CD8-positive, alpha-beta memory T cell (primary cell): ENCODE measurements around the gene DYNLRB1. TPM values are rescaled to one million over a fixed set of nuclear protein-coding genes. Genes with fewer than 3 reads are reported as not detected.

Experiments
- CTCF ChIA-PET: fragments of 350-600 bp; sonication (Branson Sonifier 250); formaldehyde crosslinking; loops from one replicate; lab custom pipeline; 2021; ENCODE audit warnings: antibody characterized with exemption; lab: Charles Lee
- POLR2A ChIA-PET: fragments of 350-600 bp; sonication (Branson Sonifier 250); formaldehyde crosslinking; loops from one replicate; lab custom pipeline; 2021; ENCODE audit warnings: antibody characterized with exemption; lab: Charles Lee
- DNase-seq, 5 donors: peaks; one replicate each; pipeline versions ENCODE4 v3.0.0 to v3.0.0-alpha.2; 2020 to 2022; ENCODE audit warnings: mixed read lengths in 1 of 5
- H3K27ac ChIP-seq: one replicate; pipeline ENCODE4 v1.7.0; 2013; ENCODE audit warnings: low read depth, mild to moderate bottlenecking, low read length, moderate library complexity
- H3K27me3 ChIP-seq: 2 replicates; pipeline ENCODE4 v1.7.0; 2013; ENCODE audit warnings: low read length, mild to moderate bottlenecking; ENCODE audit not compliant: insufficient read depth, poor library complexity, severe bottlenecking
- H3K36me3 ChIP-seq: 2 replicates; pipeline ENCODE4 v1.7.0; 2013; ENCODE audit warnings: mild to moderate bottlenecking, low read length, moderate library complexity; ENCODE audit not compliant: insufficient read depth
- H3K4me1 ChIP-seq: 2 replicates; pipeline ENCODE4 v1.7.0; 2013; ENCODE audit warnings: mild to moderate bottlenecking, low read length, moderate library complexity; ENCODE audit not compliant: insufficient read depth
- H3K4me3 ChIP-seq: 2 replicates; pipeline ENCODE4 v1.7.0; 2013; ENCODE audit warnings: mild to moderate bottlenecking, low read length
- H3K9me3 ChIP-seq: 2 replicates; pipeline ENCODE4 v1.7.0; 2013; ENCODE audit warnings: mild to moderate bottlenecking, low read length
- H3K27ac Mint-ChIP-seq, 8 donors: one replicate each; pipeline ENCODE4 v1.8.0; 2020 to 2021; ENCODE audit warnings: mixed read lengths in 8 of 8, mild to moderate bottlenecking in 6 of 8, inconsistent platforms in 3 of 8, moderate library complexity in 3 of 8
- H3K27me3 Mint-ChIP-seq, 2 donors: one replicate each; pipeline ENCODE4 v1.8.0; 2020 to 2021; ENCODE audit warnings: mixed read lengths in 2 of 2, mild to moderate bottlenecking in 1 of 2, moderate library complexity in 1 of 2
- H3K36me3 Mint-ChIP-seq, 3 donors: one replicate each; pipeline ENCODE4 v1.8.0; 2020 to 2021; ENCODE audit warnings: mixed read lengths in 3 of 3, inconsistent platforms in 1 of 3, mild to moderate bottlenecking in 1 of 3
- H3K4me1 Mint-ChIP-seq, 3 donors: one replicate each; pipeline ENCODE4 v1.8.0; 2020 to 2021; ENCODE audit warnings: mixed read lengths in 3 of 3, inconsistent platforms in 1 of 3, mild to moderate bottlenecking in 1 of 3
- H3K4me3 Mint-ChIP-seq, 7 donors: one replicate each; pipeline ENCODE4 v1.8.0; 2020 to 2021; ENCODE audit warnings: mixed read lengths in 7 of 7, mild to moderate bottlenecking in 6 of 7, moderate library complexity in 4 of 7, inconsistent platforms in 2 of 7
- H3K9me3 Mint-ChIP-seq, 5 donors: one replicate each; pipeline ENCODE4 v1.8.0; 2020 to 2022; ENCODE audit warnings: mixed read lengths in 5 of 5, mild to moderate bottlenecking in 3 of 5, moderate library complexity in 2 of 5, inconsistent platforms in 1 of 5
- polyA plus RNA-seq: library from polyadenylated mRNA; unstranded; fragments of 300-500 nt; fragmentation: Illumina TruSeq; gene quantifications from one replicate; pipeline ENCODE4 v1.2.3, GENCODE V29; 2021
- total RNA-seq, 2 experiments: library from RNA; stranded (reverse); gene quantifications; one replicate each; pipeline ENCODE4 v1.2.3, GENCODE V29; 2021

DYNLRB1 gene
- total and polyA plus RNA-seq, 3 experiments from 2014 or later: 81.1 to 315 (median 81.2) TPM

DNA sequence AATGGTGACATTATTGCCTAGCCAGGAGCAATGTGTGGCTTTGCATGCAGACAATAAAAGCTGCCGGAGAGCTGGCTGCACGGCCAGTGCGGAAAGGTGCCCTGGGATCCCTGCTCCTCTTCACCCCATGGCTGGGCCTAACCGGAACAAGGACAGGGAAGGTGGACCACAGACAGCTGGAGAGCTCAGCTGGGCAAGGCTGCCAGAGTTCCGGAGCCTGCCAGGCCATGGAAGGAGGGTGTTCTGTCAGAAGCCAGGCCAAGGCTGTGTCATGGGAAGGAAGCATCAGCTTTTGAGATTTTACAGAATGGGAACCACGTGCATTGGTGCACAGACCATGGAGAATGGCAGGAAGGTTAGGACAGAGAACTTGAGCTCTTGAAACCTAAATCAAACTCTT, 67.3 kb downstream of the DYNLRB1 start:
- ChIA-PET CTCF (no interaction called here), POLR2A (no interaction called here)
- Histone ChIP-seq H3K4me3 (no peak overlapping the region), H3K4me1 (peaks cover 10% of the 10 kb centered on the region), H3K9me3 (no peaks in the 10 kb centered on the region), H3K36me3 (peaks cover 22% of the 10 kb centered on the region), H3K27ac (no peak overlapping the region), H3K27me3 (no peaks in the 10 kb centered on the region)
- Mint-ChIP-seq H3K4me3 (no peak overlapping the region), H3K27ac (peak overlapping the region in 1 of 8 donors; percentile 63), H3K36me3 (peaks cover 4 to 72% (median 13%) of the 10 kb centered on the region in 3 donors), H3K27me3 (no peaks in the 10 kb centered on the region), H3K9me3 (no peaks in the 10 kb centered on the region), H3K4me1 (peaks cover 21 to 22% (median 21%) of the 10 kb centered on the region in 3 donors)
- DNase-seq: no peak

DNA sequence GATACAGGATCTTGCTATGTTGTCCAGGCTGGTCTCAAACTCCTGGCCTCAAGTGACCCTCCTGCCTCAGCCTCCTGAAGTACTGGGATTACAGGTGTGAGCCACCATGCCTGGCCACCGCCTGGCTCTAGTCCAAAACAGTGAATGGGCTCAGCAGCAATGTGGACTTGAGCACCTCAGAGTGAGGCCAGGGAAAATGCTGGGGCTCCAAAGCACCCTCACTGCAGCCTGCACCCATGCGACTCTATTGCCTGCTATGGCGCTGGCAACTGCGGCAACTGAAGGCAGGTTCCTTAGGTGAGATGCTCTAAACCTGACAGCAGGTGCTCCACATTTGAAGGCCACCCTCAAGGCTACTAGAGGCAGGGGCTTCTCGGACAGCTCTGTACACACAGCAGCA, 68.8 kb downstream of the DYNLRB1 start:
- no peaks in the 10 kb centered on the region for H3K27me3 ChIP-seq
- no peak overlapping the region for H3K4me3 ChIP-seq
- H3K4me1 ChIP-seq: peaks cover 8% of the 10 kb centered on the region
- H3K36me3 ChIP-seq: peaks cover 23% of the 10 kb centered on the region
- Mint-ChIP-seq H3K27ac (peak overlapping the region in 2 of 8 donors; percentile 54 to 59), H3K36me3 (peaks cover 4 to 68% (median 13%) of the 10 kb centered on the region in 3 donors), H3K4me1 (peaks cover 14 to 17% (median 16%) of the 10 kb centered on the region in 3 donors), H3K27me3 (no peaks in the 10 kb centered on the region), H3K4me3 (no peak overlapping the region), H3K9me3 (no peaks in the 10 kb centered on the region)
- DNase-seq: no peak
- POLR2A ChIA-PET: interaction anchor here (0.6 kb wide), 1 partner anchor 669 kb away, joined by 7 read pairs; no protein-coding TSS in a partner anchor
- H3K9me3 ChIP-seq: no peaks in the 10 kb centered on the region
- CTCF ChIA-PET: no interaction called here
- H3K27ac ChIP-seq: no peak overlapping the region

DNA sequence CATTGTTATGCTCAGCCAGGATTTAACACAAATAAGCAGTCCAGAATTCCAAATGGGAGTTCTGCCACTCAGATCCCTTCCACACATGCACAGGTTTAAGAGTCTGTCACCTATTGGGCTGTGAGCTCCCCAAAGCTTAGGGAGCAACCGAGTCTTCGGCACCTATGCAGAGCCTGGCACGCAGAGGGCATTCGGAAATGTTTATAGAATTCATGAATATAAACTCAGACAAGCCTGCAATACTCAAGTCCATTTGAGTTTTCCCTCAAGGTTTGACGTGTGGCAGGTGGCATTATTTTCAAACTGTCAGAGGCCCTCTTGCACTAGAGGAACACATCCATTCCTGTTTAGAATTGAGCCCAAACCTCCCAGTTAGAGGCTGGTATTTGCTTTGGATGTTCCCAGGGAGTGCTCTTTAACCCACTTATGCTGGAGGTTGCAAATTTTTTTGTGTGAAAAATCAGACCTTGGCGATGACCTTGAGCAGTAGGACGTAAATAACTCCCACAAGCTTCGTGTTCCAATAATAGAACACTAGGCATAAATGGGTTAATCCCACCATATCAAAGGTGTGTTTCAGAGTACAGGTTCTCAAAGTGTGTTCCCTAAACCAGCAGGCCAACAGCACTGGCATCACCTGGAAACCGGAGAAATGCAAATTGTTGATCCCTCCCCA, 70.4 kb downstream of the DYNLRB1 start:
- H3K36me3 Mint-ChIP-seq: peaks cover 4 to 57% (median 9%) of the 10 kb centered on the region in 3 donors
- Histone ChIP-seq H3K27me3 (no peaks in the 10 kb centered on the region), H3K27ac (no peak overlapping the region), H3K4me1 (no peaks in the 10 kb centered on the region), H3K4me3 (no peak overlapping the region), H3K36me3 (peaks cover 23% of the 10 kb centered on the region), H3K9me3 (no peaks in the 10 kb centered on the region)
- CTCF ChIA-PET: no interaction called here
- peak overlapping the region in 1 of 8 donors; percentile 3 for H3K27ac Mint-ChIP-seq
- H3K27me3 Mint-ChIP-seq: no peaks in the 10 kb centered on the region
- POLR2A ChIA-PET: no interaction called here
- no peak overlapping the region for H3K4me3 Mint-ChIP-seq
- DNase-seq: no peak
- peaks cover 0 to 2% (median under 1%) of the 10 kb centered on the region in 3 donors for H3K4me1 Mint-ChIP-seq
- H3K9me3 Mint-ChIP-seq: no peaks in the 10 kb centered on the region

Other genes starting within 250 kb of the DYNLRB1 start
- gene AHCY, start 213.1 kb upstream of the DYNLRB1 start, total RNA-seq: 100 to 1,000 TPM; 169 to 175 TPM
- gene AHCY, start 213.1 kb upstream of the DYNLRB1 start, polyA plus RNA-seq: 21.4 TPM
- gene ITCH, start 153.1 kb upstream of the DYNLRB1 start, total RNA-seq: 10 to 100 TPM; 45.6 to 51.7 TPM
- 38.0 TPM for gene ITCH, start 153.1 kb upstream of the DYNLRB1 start, polyA plus RNA-seq
- gene MAP1LC3A, start 42.3 kb downstream of the DYNLRB1 start, total RNA-seq: 1 to 10 TPM; 1.5 to 1.7 TPM
- gene MAP1LC3A, start 42.3 kb downstream of the DYNLRB1 start, polyA plus RNA-seq: 8.5 TPM
- gene PIGU, start 160.7 kb downstream of the DYNLRB1 start, total RNA-seq: 10 to 100 TPM; 24.9 to 26.3 TPM
- gene PIGU, start 160.7 kb downstream of the DYNLRB1 start, polyA plus RNA-seq: 33.0 TPM
- gene TP53INP2, start 187.9 kb downstream of the DYNLRB1 start, total RNA-seq: 1 to 10 TPM; 3.5 to 3.6 TPM
- gene TP53INP2, start 187.9 kb downstream of the DYNLRB1 start, polyA plus RNA-seq: 1.1 TPM